Suppressor macrophage treated with lipopolysaccharide for 1 hour (primary cell): ENCODE measurements around the gene MAP7.

Source experiments
- DNase-seq, 3 donors: peaks; one replicate each; pipeline ENCODE4 v3.0.0-alpha.2; 2020 to 2022

MAP7 gene

DNA sequence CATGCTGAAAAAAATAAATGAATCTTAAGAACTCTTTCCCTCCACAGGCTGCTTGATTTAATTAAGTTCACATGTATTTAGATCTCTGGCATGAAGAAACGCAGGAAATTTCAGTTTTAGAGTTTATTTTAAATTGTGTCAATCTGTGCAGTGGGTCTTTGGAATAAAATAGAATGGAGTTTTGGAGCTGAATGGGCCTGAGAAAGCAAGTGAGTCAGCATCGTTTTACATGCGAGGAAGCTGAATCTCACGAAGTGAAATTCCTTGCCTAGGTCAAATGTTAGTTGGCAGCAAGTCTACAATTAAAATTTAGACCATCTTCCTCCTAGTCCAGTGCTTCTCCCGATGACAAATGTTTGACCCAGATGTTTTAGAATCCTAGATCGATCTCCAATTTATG is 22.4 kb downstream of the MAP7 start:
- no peak for DNase-seq

DNA sequence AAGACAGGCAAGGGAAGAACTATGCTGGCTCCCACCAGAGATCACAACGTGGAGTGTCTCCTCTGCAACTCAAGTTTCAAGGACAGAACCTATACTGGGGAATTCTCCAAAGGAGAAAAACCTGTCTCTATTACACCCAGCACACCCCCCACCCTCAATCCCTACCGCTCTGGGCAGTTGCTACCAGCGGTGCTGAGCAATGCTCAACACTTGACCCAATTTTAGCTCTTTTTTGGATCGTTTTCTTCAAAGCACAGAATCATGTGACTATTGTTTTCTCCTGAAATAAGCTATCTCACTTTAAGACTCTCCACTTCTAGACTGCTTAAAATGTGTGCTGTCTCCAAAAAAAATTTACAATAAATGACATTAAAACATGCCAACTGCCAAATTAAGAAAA is 23.3 kb downstream of the MAP7 start:
- DNase-seq = no peak

DNA sequence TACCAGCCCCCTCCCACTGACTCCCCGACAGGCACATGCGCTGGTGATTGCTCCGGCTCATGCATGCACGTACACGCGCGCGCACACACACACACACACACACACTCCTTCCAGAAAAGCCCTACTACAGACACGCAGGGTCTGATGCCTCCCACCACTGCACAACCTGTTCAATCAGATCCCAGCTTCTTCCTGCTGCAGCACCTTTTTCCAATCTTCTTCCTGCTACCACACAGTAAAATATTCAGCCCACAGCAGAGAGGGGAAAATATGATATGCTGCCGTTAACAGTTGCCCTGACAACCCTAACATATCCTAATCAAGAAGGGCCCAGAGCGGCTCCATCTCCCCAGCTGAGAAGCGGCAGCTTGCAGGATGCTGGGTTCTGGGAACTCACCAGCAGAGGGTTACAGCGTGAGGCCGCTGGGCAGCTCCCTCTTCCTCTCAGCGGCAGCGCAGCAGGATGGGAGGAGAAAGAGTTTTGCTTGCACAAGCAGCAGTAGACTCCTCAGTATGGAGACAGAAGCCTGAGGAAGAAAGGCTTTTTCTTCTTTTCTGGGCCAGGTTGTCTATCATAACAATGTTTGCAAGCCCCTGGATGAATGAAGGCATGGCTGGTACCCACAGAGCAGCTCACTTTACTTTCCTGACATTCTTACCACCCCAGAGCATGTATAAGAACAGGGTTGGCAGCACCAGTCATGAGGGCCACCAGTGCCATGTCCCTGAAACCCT is 23.9 kb downstream of the MAP7 start:
- DNase-seq = peak; percentile 48 to 70 (median 61)

DNA sequence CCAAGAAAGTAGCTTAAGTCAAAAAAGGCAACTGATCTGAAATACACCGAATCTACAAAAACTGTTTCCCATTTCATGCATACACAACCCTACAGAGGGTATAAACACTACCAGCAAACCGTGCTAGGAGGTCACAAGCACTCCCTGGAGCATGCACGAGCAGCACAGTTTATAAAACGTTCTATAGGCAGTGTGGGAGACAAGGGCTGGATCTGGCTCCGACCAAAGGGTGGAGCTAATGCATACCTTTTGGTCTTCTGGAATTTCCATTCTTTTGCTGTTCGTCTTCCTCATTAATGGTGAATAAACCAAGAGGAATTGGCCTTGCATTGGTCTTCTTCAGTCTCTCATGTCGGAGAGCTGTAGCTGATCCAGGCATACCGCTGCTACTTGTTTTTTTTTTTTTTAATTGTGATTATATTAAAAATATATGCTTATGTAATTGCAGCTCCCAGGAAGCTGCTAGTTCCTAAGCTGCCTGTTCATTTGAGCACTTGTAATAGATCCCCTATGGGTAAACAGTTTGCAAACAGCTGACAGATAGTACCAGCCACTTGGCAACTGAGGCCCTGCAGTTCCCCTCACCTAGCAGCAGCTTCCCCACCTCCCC is 24.5 kb downstream of the MAP7 start:
- DNase-seq = peak in 1 of 3 donors; percentile 15

DNA sequence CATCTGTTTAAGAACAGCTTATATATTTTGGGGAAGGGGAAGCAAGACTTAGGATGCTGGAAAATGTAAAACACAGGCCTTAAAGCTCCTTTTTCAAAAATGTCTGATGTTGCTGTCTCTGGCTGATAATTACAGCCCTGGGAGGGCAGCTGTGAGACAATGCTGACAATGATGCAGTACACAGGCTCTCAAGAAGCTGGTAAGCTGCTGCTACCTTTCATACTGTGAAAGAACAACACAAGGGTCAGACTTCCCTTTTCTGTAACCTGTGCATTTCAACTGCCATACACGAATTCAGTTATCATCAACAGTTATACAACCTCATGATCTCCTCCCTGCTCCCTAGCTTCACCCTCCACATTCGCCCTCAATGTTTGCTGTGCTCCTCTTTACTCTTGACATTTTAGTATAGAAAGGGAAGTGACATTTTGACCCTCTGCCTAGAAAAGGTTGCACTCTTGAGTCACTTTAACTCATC is 25.2 kb downstream of the MAP7 start:
- peak in 2 of 3 donors; percentile 23 to 29 for DNase-seq

DNA sequence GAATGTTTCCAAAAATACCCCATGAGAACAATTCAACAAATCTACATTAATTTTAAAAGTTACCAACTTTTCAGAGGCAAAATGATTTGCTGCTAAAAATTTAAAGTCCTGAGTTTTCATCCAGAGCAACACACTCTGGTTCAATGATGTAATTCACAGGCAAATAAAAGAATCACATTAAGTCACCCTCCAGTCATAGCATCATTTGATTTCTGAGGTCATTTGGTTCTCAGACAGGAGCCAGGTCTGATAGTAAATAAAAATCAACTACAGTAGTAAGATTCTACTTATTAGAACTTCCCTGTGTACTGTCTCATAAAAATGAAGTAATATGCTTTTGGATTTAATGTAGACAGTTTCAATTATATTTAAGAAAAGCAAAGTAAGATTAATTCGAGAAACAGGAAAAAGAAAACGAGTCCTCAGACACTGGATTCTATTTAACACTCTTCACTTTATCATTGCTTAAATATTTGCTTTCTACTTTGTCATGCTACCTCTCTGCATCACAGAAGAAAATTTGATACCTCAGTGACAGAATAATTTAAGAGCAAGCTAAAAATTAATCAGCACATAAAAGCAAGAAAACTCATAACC is 25.8 kb downstream of the MAP7 start:
- DNase-seq = no peak

DNA sequence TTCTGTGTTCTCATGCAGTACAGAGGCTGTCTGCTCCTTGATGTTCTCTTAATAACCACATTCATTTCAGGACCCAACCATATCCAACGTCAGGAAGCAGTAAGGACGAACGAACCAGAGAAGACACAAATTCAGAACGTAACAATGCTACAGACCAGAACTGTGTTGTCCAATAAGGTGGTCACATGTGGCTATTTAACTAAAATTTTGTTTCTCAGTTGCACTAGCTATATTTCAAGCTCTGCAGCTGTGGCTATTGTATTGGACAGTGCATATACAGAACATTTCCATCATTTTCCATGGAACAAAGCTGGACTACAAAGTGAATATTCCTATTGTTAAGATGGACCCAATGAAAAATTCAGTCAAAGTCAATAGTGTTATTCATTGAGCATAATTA is 27.0 kb downstream of the MAP7 start:
- DNase-seq = no peak

DNA sequence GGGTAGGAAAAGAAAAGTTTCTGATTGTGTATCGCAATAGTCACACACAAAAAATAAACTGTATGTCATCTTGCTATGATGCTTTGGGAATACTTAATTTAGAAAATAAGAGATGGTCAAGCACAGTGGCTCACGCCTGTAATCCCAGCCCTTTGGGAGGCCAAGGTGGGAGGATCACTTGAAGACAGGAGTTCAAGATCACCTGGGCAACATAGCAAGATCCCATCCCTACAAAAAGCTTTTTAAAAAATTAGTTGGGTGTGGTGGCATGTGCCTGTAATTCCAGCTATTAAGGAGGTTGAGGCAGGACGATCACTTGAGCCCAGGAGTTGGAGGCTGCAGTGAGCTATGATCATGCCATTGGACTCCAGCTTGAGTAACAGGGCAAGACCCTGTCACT is 27.6 kb downstream of the MAP7 start:
- no peak for DNase-seq

DNA sequence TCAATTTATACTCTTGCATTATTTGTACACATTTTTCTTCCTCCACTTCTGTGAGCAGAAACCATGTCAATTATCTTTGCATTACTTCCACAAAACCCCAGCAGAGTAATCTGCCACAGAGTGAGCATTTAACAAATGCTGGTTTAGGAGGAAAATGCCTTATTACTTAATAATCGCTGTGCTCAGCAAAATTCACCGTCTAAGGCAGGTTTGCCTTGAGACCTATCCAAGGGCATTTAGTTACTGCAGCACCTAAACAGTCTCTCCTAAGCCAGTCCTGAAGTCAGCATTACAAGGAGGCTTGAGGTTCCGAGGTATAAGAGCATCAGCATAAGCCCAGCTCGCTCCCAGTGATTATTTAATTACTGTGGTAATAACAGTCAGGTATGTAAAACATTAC is 28.3 kb downstream of the MAP7 start:
- no peak for DNase-seq

DNA sequence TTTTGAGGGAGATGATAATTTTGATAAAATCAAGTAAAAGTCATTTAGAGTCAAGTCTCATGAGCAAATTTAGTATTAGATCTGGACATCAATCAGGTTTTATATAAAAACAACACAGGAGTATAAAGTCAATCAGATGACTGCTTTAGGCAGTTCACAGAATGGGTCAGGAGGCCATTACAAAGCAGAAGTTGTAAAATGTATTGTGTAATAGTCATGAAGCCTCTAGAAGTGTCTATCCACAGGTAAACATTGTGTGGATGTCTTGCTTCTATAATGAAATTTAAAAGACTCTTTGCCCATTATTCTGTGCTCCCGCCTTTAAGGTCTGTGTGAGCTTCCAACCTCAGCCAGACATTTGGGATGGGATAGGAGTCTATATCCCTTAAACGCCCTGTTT is 28.8 kb downstream of the MAP7 start:
- no peak for DNase-seq

DNA sequence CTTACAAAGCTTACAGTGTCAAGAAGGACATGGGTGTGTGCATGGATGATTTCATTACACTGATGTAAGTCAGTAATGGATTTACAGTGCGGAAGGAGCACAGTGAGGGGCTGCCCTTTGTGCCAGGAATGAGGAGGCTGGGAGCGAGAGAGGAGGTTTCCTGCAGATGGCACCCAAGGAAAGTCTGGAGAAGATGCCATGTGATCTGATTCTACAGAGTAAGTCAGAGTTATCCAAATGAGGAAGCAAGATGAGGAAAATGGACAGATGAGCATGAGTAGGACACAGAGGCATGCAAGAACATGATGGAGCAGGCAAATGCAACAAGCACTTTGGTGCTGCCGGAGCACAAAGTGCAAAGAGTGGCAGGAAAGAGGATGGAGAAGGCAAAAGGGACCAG is 29.7 kb downstream of the MAP7 start:
- DNase-seq = peak in 1 of 3 donors; percentile 19

DNA sequence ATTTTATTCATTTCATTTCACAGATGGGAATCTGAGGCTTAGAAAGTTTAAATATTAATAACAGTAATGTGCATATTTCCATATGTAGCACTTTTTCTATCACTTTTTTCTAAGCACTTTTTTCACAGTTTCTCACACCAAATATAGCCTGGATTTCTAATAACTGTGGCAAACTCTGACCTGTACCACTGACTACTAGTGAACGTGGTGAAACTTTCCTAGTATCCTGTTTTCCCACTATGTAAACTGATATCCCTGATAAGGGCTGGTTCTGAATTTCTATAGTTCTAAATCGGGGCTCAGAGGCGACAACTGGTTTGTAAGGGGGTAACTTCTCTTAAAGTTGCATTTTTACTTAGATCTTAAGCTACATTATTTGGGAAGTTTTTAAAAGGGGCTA is 32.6 kb downstream of the MAP7 start:
- no peak for DNase-seq

DNA sequence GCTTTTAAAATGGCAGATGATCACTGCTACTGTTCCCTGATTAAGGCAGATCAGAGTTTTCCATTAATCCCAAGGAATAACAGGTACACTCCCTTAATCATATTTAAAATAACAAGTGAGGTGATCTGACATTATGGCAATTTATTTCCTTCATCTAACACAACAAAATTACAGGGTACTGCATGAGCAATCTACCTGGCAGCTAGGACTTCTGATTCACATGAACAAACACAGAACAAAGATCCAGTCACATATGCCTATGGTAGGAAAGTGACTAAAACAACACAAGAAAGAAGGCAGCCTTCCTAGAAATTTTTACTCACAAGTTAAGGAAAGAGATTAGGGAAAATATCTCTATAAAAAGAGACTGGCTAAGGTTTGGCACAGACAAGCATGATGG is 33.2 kb downstream of the MAP7 start:
- DNase-seq = no peak

DNA sequence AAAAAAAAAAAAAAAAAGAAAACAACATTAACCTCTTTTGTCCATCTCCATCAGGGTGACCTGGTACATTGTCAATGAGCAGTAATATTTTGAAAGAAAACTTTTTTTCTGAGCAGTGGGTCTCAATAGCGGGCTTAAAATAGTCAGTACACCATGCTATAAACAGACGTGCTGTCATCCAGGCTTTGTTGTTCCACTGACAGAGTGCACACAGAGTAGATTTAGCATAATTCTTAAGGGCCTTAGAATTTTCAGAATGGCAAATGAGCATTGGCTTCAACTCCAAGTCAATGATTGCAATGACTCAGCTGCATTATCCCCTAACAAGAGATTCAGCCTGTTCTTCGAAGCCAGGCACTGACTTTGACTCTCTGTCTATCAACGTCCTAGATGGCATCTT is 35.6 kb downstream of the MAP7 start:
- DNase-seq = no peak

DNA sequence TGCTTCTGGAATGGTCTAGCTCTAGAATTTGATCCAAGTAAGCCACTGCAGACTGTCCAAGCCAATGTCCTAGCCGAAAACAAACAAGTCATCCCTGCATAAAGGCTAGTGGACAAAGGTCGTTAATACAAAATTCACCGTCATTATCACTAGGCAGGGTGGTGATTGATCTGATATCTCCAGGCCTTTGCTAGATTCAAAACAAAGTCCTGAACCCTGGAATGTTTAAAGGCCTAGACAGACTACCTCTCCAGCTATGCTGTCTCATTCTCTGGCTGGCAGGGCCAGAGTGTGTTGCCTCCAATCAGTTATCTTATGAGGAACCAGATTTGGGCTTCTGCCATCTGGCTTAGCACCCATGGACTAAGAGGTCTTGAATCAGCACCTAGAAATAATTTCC is 38.3 kb downstream of the MAP7 start:
- DNase-seq = no peak

DNA sequence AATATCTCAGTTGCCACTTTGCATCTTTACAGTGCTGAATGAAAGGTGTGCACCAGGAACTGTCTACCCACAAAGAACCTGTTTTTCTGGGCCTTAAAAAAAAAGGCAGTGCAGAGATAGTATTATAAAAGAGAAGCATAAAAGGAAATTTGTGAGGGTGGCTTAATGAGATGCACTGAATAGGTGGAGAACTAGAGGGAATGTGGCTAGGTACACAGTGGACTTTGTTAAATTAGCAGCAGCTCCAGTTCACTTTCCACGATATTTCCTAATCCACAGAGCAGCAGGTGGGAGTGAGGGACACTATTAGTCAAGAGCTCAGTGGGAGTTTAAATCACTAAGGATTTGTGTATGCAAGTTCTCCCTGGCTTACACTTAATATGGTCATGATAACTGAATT is 38.8 kb downstream of the MAP7 start:
- no peak for DNase-seq

DNA sequence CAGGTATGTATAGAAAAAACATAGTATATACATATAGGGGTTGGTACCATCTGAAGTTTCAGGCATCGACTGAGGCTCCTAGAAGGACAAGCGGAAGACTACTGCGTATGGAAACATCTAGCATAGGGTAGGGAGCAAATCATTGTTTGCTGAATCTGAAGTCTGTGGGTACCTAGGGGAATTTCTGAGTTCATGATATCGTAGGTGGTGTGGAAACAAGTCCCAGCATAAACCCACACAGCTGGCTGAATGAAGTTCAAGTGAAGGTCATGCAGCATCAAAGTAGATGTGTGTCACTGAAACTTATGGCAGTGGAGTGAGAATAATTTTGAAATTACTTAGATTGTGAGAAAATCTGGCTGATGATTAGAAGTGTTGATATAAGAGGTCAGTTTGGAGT is 39.4 kb downstream of the MAP7 start:
- DNase-seq = no peak

DNA sequence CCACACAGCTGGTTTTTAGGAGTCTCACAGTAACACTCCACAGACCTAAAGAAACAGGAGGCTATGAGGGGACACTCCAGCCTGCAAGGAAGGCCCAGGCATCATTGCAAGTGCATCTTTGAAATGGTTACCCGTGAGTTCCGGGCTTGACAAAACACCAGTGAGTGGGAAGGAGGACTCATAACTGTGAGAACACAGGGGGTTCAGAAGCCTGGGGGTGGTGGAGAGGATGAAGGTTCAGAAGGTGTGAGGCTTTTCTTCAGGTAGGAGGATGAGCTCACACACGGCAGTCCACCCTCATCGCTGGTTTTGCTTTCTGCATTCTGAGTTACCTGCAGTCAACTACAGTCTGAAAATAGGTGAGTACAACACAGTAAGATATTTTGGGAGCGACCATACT is 39.9 kb downstream of the MAP7 start:
- DNase-seq = no peak

DNA sequence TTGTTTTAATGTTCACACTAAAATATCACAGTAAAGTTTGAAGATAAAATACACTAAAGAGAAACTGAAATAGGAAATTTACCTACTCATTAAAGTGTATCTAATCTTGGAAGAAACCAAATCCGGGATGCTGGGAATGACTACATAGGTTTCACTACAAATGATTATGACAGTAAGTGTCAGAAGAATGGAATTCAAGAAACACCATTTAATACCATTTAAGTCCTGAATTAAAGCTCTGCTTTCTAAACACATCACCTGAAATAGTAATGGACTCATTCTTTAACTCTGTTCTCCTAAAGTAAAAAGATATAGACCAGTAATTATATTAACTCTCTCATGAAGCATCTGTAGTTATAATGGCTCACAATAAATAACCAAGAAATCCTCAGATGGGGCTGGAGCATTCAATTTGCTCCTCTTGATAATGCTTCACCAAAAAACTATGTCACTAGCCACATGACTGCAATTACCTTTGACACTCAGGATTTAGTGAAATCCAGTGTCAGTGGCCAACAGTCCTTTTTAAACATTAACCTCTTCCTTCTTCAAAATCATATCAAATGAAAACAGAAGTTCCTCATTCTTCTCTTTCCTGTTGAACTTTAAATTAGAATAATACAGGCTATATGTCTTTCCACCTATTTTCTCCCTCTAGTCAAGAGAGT is 41.4 kb downstream of the MAP7 start:
- DNase-seq = no peak

DNA sequence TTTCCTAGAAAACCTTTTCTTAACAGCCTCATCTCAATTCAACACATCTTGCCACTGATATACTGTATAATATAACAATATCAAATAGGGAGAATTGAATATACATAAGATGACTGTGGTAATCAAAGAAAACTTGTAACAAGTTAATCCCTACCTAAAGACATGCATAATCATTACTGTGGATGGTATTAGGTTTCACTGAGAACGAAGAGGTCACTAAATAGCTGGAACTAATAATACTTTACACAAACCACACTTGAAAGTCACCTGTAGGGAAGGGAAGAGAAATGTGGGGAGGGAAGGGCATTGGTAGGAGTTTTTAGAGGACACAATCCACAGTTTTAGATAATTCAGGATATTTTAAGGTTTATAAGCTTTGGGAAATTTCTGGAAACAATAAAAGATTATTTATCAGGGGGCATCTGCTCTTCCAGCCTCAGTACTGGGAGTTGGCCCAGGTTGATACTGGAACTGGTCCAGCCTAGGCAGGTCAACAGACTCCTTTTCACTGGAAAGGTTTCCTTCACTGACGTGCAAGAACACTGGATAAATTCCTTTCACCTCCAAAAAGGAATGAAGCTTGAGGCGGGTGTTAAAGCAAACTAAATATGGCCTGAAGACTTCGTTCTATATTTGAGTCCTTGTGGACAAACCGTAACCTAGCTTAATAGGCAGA is 44.0 kb downstream of the MAP7 start:
- DNase-seq = no peak

DNA sequence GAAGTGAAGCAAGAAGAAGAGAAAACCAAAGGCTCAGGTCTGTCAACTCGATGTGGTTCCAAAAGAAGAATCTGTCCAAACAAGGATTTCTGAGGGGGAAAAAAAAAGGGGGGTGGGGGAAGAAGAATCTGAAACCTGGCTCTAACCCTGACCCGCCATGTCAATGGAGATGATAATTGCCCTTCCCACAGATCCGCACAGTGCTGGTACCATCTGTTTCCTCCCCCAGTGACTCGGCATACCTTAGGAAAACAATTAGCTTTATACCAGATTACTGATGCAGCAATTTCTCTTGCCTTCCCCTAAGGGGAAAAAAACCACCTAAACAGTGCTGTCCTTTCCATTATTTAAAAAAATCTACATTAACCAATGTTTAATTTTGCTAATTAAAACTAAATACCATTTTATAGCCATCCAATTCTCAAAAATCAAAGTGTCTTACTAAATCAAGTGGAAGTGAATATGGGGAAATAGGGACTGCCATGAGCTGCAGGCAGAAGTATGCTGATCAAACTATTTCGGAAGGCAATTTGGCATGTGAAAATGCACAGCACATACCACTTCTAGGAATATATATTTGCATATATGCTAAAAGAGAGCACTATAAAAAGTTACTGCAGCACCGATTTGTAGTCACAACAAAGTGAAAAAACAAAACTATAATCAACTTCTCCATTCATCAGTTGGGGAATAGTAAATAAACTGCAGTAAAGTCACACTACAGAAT is 46.8 kb downstream of the MAP7 start:
- peak in 2 of 3 donors; percentile 4 to 23 for DNase-seq

DNA sequence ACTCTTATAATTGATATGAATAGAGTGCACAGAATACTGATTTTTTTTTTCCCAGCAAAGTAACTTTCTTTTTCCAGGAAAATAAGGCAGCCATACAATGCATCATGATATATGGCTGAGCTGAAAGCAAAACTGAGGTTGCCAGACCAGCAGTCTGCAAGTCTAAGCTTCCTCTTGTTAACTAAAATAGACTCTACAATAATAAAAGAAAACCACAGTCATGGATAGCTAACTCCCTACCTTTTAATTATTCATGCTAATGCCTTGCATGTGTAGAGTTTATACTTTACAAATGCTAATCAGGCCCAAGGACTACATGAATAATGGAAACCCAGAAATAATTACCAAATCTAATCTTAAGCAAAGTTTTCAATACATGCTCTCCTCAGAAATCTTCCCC is 47.4 kb downstream of the MAP7 start:
- DNase-seq = peak in 1 of 3 donors; percentile 6

DNA sequence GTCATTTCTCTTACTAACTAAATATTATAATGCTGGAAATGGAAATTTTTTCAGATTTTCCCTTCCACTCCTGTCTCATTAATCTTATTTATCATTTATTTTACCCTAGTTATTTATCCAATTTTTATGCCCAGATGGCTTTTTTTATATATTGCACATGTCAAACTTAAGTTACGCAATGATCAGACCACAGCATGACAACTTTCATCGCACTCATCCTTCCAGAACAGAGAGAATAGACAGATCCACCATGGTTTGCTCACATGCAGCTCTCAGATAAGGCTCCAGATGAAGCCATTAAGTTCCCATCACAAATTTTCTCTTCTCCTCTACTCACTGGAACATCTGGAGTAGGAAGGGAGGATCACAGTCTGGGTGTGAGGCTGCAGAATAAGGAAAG is 48.7 kb downstream of the MAP7 start:
- DNase-seq = peak in 2 of 3 donors; percentile 21 to 27
